Measurements from ENCODE around the gene AMOT.

DNA sequence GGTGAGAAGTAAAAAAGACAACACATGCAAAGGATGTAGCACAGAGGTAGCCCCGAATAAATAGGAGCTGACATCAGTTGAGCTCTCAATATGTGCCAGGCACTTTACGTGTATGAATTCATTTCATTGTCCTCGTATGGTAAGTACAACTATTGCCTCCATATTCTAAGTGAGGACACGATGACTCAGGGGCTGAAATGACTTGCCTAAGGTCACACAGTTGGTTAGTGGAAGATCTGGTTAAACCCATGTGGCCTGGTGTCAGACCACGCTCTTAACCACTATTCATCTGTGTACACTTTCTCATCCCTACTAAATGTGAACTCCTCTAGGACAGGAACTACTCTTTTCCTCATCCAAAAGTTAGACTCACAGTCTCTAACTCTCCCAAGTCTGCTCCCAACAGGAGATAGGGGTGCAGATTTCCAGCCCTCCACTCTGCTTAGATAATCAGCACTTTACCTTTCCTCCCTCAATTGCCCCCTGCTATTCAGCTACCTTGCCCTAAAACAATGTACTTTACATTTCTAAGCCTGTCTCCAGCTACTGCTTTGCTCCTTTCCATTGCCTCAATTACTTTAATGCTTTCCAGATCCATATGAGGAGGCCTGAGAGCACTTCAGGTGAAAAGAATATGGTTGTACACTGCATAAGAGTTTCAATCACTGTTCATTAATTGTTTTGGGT lies 102.1 kb downstream of the AMOT start:
- no peak for TF ChIP-seq POLR2A (IDR thresholded peaks at IDR 0.05)
- TF ChIP-seq, protein P1, sequence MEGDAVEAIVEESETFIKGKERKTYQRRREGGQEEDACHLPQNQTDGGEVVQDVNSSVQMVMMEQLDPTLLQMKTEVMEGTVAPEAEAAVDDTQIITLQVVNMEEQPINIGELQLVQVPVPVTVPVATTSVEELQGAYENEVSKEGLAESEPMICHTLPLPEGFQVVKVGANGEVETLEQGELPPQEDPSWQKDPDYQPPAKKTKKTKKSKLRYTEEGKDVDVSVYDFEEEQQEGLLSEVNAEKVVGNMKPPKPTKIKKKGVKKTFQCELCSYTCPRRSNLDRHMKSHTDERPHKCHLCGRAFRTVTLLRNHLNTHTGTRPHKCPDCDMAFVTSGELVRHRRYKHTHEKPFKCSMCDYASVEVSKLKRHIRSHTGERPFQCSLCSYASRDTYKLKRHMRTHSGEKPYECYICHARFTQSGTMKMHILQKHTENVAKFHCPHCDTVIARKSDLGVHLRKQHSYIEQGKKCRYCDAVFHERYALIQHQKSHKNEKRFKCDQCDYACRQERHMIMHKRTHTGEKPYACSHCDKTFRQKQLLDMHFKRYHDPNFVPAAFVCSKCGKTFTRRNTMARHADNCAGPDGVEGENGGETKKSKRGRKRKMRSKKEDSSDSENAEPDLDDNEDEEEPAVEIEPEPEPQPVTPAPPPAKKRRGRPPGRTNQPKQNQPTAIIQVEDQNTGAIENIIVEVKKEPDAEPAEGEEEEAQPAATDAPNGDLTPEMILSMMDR (IDR thresholded peaks at IDR 0.05), result no peak
- TF ChIP-seq EP300 (IDR thresholded peaks at IDR 0.05), result no peak

All from stomach (tissue), 4 donors.